SW480 (cell line): Measurements from ENCODE around the gene SLC5A2.

Experiments used
- DNase-seq: peaks from one replicate; pipeline ENCODE4 v3.0.0-alpha.2; 2016; ENCODE audit warnings: low spot score

SLC5A2 gene

DNA sequence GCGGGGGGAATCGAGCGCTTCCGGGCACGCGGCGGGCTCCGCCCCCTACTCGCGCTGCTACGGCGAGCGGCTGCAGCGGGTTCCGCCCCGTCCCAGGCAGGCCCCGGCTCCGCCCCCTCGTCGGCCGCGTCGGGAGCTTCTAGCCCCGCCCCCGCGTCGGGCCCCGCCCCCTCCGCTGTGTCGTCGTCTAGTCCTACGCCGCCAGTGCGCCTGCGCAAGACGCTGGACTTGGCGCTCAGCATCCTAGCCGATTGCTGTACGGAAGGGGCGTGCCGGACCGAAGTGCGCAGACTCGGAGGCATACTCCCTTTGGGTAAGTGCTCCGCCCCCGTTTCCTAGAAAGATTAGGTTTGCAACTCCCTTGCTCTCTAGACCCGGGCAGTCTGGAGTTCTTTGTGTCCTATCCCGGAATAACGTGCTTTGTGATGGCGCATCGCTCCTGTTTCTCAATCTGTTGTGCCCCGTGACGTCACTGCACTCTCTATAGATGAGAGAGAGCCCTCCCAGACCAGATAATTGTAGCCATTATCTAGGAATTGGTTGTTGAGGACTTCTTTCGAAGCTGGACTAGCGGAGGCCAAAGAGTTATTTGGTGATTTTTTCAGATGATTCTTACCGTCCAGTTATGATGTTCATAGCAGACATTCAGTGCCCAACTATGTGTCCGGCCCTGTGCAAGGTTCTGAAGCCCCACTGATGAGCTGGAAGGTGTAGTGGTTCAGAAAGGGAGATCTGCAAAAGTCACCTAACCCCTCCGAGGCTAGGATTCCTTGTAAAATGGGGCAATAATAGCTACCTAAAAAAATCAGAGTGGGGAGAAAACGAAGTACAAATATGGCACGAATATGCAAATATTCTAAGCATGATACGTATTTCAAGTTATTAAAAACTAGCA, 23.0 kb upstream of the SLC5A2 start:
- DNase-seq, result peak; percentile 97

- peak; percentile 24 for DNase-seq
Observed at GRCh38 chr16:31460582-31461002, 22.3 kb upstream of the SLC5A2 start.

GRCh38 chr16:31461201-31461920, 21.6 kb upstream of the SLC5A2 start:
- no peak for DNase-seq

DNA sequence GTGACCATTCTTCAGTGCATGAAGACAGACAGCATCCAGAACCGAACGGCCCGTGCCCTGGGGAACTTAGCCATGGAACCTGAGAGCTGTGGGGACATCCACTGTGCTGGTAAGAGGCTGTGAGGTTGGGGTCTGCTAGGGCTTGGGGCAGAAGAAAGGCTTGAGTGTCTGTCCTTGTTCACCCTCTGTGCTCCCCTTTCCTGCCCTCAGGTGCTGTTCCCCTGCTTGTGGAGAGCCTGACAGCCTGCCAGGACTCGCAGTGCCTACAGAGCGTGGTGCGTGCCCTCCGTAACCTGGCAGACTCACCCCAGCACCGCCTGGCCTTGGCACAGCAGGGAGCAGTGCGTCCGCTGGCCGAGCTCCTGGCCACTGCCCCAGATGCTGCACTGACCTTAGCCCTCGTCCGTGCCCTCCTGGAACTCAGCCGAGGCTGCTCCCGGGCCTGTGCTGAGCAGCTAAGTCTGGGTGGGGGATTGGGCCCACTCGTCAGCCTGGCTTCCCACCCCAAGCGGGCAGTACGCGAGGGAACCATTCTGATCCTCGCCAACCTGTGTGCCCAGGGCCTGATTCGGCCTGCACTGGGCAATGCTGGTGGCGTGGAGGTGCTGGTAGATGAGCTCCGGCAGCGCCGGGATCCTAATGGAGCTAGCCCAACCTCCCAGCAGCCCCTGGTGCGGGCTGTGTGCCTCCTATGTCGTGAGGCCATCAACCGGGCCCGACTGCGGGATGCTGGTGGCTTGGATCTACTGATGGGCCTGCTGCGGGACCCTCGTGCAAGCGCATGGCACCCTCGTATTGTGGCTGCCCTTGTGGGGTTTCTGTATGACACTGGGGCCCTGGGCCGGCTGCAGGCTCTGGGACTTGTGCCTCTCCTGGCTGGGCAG, 20.8 kb upstream of the SLC5A2 start:
- DNase-seq, result no peak

DNA sequence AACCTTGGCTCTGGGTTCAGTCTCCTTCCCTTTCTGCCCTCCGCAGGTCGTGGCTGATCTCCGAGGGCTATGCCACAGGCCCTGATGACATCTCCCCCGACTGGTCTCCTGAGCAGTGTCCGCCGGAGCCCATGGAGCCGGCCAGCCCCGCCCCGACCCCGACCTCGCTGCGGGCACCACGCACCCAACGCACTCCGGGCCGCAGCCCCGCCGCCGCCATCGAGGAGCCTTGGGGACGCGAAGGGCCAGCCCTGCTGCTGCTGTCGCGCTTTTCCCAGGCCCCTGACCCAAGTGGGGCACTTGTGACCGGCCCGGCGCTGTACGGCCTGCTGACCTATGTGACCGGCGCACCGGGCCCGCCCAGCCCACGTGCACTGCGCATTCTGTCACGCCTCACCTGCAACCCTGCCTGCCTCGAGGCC, 18.6 kb upstream of the SLC5A2 start:
- DNase-seq, result no peak

DNA sequence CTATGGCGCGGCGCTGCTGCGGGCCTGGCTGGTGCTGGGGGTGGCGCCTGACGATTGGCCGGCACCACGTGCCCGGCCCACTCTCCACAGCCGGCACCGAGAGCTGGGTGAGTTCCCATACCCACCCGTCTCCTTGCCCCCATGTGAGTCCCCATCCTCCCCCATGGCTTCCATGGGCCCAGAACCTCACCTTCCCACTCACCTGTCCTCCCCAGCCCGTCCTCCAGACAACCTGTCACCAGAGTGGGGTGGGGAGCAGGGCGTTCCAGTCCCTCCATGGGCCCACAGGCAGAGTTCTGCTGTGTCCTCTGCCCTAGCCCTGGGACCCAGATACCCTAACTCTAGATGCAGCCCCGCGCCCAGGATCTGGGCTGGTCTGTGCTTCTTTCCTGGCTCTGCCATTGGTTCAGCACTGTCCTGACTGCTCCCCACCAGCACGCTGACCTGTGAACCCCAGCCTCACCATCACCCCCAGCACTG, 18.1 kb upstream of the SLC5A2 start:
- DNase-seq, result no peak

DNA sequence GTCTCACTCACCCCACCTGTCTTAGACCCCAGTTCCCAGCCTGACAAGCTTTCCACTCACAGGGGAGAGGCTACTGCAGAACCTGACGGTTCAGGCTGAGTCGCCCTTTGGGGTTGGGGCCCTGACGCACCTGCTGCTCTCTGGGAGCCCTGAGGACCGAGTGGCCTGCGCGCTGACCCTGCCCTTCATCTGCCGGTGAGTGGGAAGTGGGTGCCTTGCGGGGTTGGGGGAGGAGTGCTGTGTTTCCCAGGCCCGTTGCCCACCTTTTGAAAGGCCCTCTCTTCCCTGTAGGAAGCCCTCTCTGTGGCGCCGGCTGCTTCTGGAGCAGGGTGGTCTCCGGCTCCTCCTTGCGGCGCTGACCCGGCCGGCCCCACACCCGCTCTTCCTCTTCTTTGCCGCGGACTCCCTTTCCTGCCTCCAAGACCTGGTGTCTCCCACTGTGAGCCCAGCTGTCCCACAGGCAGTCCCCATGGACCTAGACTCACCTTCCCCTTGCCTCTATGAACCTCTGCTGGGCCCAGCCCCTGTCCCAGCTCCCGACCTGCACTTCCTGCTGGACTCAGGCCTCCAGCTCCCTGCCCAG, 17.0 kb upstream of the SLC5A2 start:
- no peak for DNase-seq

DNA sequence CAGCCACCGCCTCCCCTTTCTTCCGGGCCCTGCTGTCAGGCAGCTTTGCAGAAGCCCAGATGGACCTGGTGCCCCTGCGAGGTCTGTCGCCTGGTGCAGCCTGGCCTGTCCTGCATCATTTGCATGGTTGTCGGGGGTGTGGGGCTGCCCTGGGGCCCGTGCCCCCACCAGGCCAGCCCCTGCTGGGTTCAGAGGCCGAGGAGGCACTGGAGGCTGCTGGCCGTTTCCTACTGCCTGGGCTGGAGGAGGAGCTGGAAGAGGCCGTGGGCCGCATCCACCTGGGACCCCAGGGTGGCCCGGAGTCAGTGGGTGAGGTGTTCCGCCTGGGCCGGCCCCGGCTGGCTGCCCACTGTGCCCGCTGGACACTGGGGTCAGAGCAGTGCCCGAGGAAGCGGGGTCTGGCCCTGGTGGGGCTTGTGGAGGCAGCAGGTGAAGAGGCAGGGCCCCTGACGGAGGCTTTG, 16.5 kb upstream of the SLC5A2 start:
- DNase-seq, result no peak

DNA sequence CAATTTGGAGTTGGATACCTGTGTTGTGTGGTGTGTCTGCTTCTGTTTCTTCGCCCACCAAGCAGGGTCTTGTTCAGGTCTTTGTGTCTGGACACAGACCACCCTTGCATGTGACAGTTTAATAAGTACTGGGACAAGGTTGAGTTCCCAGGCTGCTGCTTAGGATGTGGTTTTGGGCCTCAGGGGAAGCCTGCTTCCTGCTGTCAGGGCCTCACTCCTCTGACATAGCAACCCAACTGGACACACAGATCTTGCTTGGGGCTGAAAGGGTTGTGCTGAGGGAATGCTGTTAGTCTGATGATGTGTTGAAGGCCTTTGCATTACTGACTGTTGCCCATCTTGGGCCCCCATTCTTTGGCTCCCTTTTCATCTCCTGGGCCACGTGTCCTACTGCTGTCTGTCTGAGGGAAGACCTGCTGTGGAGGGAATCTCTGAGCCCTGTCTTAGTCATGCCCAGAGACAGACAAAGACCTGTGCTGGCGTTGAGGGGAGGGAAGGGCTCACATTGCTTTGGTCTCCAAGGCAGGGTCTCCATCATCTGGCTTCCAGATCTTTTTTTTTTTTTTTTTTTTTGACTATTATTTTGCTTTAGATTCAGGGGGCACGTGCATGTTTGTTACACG, 15.7 kb upstream of the SLC5A2 start:
- DNase-seq, result no peak

DNA sequence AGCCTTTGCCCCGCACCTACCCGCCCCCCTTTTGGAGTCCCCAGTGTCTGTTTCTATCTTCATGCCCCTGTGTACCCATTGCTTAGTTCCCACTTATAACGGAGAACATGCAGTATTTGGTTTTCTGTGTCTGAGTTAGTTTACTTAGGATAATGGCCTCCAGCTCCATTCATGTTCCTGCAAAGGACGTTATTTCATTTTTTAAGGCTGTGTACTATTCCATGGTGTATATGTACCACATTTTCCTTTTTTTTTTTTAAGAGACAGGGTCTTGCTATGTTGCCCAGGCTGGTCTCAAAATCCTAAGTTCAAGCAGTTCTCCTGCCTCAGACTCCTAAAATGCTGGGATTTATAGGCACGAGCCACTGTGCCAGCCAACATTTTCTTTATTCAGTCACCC, 15.1 kb upstream of the SLC5A2 start:
- DNase-seq, result no peak

GRCh38 chr16:31470615-31471014, 12.3 kb upstream of the SLC5A2 start:
- no peak for DNase-seq

- DNase-seq, result no peak
Observed at GRCh38 chr16:31471241-31471874, 11.6 kb upstream of the SLC5A2 start.

- peak; percentile 52 for DNase-seq
Observed at GRCh38 chr16:31471875-31472708, 10.8 kb upstream of the SLC5A2 start, which contains the start of gene TGFB1I1. TSS of gene TGFB1I1 (plus strand) at chr16:31472152. CDS start at chr16:31472189, 37 bp downstream.

GRCh38 chr16:31472709-31473203, 10.2 kb upstream of the SLC5A2 start:
- peak; percentile 88 for DNase-seq

GRCh38 chr16:31473264-31473984, 9.5 kb upstream of the SLC5A2 start:
- DNase-seq, result no peak

DNA sequence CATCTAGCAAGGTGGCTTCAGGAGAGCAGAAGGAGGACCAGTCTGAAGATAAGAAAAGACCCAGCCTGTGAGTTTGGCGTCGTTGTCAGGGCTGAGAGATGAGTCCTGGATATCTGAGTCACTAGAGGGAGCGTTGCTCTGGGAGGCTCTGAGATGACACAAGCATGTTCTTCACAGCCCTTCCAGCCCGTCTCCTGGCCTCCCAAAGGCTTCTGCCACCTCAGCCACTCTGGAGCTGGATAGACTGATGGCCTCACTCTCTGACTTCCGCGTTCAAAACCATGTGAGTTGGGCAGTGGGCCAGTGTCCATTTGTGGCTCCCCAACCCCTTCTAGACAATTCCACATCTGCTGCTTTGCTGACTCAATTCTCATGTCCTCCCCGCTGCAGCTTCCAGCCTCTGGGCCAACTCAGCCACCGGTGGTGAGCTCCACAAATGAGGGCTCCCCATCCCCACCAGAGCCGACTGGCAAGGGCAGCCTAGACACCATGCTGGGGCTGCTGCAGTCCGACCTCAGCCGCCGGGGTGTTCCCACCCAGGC, 8.7 kb upstream of the SLC5A2 start:
- DNase-seq, result no peak

DNA sequence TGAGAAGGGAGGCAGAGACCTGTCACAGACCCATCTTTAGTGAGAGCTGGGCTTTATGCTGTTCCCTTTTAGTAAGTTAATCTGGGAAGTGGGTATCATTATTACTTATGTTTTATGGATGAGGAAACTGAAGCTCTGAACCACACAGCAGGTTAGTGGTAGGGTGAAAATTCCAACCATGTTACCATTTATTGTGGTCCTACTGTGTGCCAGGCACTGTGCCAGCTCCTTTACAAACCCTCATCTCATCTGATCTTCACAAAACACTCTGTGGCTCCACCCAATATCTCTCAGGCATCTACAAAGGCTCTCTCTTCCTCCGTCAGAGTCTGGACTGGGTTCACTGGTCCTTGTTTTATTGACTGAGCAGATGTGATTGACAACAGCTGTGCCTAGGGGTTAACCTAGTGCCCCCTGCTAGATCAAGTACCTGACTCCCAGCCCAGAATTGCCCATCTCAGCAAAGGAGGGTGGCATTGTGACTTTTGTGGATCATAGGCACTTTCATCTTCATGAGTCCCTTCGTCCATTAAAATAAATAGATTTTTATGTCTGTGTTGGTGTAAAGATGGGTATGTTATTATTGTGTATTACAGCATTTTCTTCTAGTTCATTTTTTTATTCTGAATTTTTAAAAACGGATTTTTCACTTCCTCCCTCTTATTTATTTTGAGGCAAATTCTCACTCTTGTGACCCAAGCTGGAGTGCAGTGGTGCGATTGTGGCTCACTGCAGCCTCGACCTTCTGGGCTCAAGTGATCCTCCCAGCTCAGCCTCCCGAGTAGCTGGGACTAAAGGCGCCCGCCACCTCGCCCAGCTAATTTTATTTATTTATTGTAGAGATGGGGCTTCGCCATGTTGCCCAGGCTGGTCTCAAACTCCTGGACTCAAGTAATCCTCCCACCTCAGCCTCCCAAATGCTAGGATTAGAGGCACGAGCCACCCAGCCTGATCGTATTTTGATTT, 7.9 kb upstream of the SLC5A2 start:
- DNase-seq, result no peak
